Osteocyte (in vitro differentiated cells): ENCODE data around the gene ATRX. TPM values are rescaled to one million over a fixed set of nuclear protein-coding genes. Genes with fewer than 3 reads are reported as not detected.
A peak's percentile ranks its signal among the peaks of the same experiment; 100 is the strongest.

Experiments
- DNase-seq: peaks from one replicate; pipeline ENCODE4 v3.0.0; 2021; ENCODE audit warnings: mixed read lengths; ENCODE audit not compliant: unreplicated experiment; ENCODE audit errors: extremely low spot score
- H3K27ac Mint-ChIP-seq: one replicate; pipeline ENCODE4 v1.8.0; 2021; ENCODE audit warnings: mild to moderate bottlenecking, mixed read lengths; ENCODE audit not compliant: unreplicated experiment
- H3K27me3 Mint-ChIP-seq: one replicate; pipeline ENCODE4 v1.8.0; 2021; ENCODE audit warnings: mixed read lengths; ENCODE audit not compliant: unreplicated experiment
- H3K36me3 Mint-ChIP-seq: one replicate; pipeline ENCODE4 v1.8.0; 2021; ENCODE audit warnings: mixed read lengths; ENCODE audit not compliant: unreplicated experiment
- H3K4me1 Mint-ChIP-seq: one replicate; pipeline ENCODE4 v1.8.0; 2021; ENCODE audit warnings: mixed read lengths; ENCODE audit not compliant: unreplicated experiment
- H3K4me3 Mint-ChIP-seq: one replicate; pipeline ENCODE4 v1.8.0; 2021; ENCODE audit warnings: mild to moderate bottlenecking, moderate library complexity, mixed read lengths; ENCODE audit not compliant: unreplicated experiment
- H3K9me3 Mint-ChIP-seq: one replicate; pipeline ENCODE4 v1.8.0; 2021; ENCODE audit warnings: mixed read lengths; ENCODE audit not compliant: unreplicated experiment
- total RNA-seq: library from RNA; stranded (reverse); gene quantifications from 2 replicates; pipeline ENCODE4 v1.2.1, GENCODE V29; 2021
- TF ChIP-seq, protein P1 (sequence below): fragments of 200-600 bp; sonication (generic); IDR thresholded peaks from 2 replicates; pipeline ENCODE4 v1.5.0; 2021; ENCODE audit warnings: antibody characterized with exemption, mild to moderate bottlenecking, moderate library complexity

ATRX gene
- total RNA-seq, 1 donor from 2014 or later = 102 TPM

DNA sequence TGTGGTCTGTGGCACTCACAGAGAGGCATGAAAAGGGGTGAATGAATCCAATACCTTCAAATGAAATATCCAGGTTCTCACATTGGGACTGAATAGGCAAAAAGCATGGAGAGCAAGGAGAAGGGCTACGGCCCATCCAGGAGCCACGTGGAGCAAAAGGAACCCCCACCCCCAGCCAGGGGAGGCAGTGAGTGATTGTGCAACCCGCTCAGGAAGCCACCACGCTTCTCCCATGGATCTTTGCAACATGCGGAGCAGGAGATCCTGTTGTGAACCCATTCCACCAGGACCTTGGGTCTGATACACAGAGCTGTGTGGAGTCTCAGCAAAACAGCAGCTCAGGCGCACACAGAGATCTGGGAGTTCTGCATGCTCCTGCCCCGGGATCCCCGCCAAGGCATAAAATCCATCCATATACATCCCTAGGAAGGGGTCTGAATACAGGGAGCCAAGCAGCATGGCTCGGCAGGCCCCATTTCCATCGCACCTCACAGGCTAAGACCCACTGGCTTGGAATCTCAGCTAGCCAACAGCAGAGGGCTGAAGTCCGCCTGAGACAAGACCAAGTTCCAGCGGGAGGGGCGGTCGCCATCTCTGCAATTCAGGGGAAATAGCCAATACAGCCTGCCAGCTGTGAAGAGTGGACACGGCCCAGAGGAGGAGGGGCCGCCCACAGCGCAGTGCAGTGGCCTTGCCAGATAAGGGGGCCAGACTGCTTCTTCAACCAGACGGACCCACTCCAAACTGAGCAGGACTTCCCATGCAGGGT is 258.6 kb downstream of the ATRX start:
- peaks cover 15% of the 10 kb centered on the region for H3K36me3 Mint-ChIP-seq
- no peak for DNase-seq
- no peak overlapping the region for H3K27ac Mint-ChIP-seq
- TF ChIP-seq, protein P1, sequence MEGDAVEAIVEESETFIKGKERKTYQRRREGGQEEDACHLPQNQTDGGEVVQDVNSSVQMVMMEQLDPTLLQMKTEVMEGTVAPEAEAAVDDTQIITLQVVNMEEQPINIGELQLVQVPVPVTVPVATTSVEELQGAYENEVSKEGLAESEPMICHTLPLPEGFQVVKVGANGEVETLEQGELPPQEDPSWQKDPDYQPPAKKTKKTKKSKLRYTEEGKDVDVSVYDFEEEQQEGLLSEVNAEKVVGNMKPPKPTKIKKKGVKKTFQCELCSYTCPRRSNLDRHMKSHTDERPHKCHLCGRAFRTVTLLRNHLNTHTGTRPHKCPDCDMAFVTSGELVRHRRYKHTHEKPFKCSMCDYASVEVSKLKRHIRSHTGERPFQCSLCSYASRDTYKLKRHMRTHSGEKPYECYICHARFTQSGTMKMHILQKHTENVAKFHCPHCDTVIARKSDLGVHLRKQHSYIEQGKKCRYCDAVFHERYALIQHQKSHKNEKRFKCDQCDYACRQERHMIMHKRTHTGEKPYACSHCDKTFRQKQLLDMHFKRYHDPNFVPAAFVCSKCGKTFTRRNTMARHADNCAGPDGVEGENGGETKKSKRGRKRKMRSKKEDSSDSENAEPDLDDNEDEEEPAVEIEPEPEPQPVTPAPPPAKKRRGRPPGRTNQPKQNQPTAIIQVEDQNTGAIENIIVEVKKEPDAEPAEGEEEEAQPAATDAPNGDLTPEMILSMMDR = no peak
- no peak overlapping the region for H3K4me3 Mint-ChIP-seq
- H3K27me3 Mint-ChIP-seq = no peaks in the 10 kb centered on the region
- peaks cover 29% of the 10 kb centered on the region for H3K9me3 Mint-ChIP-seq
- no peaks in the 10 kb centered on the region for H3K4me1 Mint-ChIP-seq

DNA sequence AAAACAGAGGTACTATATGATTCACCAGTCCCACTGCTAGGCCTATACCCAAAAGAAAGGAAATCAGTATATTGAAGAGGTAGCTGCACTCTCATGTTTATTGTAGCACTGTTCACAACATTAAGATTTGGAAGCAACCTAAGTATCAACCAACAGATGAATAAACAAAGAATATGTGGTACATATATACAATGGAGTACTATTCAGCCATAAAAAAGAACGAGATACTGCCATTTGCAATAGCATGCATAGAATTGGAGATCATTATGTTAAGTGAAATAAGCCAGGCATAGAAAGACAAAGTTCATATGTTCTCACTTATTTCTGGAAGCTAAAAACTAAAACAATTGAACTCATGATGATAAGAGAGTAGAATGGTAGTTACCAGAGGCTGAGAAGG is 266.3 kb downstream of the ATRX start:
- Mint-ChIP-seq H3K4me3 (no peak overlapping the region), H3K36me3 (peaks cover 35% of the 10 kb centered on the region), H3K27ac (no peak overlapping the region), H3K27me3 (no peaks in the 10 kb centered on the region), H3K4me1 (no peaks in the 10 kb centered on the region), H3K9me3 (peaks cover 43% of the 10 kb centered on the region)
- TF ChIP-seq, protein P1 = no peak
- DNase-seq = no peak

DNA sequence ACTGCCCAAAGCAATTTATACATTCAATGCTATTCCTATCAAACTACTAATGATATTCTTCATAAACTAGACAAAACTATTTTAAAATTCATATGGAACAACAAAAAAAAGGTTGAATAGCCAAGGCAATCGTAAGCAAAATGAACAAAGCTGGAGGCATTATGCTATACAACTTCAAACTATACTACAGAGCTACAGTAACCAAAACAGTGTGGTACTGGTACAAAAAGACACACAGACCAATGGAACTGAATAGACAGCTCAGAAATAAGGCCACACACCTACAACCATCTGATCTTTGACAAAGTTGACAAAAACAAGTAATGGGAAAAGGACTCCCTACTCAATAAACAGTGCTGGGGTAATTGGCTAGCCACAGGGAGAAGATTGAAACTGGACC is 271.8 kb downstream of the ATRX start:
- Mint-ChIP-seq H3K9me3 (peaks cover 56% of the 10 kb centered on the region), H3K27ac (no peak overlapping the region), H3K4me3 (no peak overlapping the region), H3K36me3 (peaks cover 43% of the 10 kb centered on the region), H3K4me1 (no peaks in the 10 kb centered on the region), H3K27me3 (no peaks in the 10 kb centered on the region)
- TF ChIP-seq, protein P1 = no peak
- DNase-seq = no peak

DNA sequence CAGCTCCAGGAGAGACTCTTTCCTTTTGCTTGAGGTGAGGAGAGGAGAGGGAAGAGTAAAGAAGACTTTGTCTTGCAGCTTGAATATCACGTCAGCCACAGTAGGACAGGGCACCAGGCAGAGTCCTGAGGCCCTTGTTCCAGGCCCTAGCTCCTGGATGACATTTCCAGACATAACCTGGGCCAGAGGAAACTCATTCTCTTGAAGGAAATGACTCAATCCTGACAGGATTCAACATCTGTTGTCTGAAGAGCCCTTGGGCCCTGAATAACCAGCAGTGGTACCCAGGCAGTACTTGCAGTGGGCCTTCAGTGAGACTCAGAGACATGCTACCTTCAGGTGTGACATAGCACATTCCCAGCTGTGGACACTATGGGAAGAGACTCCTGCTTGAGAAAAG is 276.0 kb downstream of the ATRX start:
- Mint-ChIP-seq H3K9me3 (peaks cover 29% of the 10 kb centered on the region), H3K4me3 (no peak overlapping the region), H3K36me3 (peaks cover 35% of the 10 kb centered on the region), H3K27ac (no peak overlapping the region), H3K4me1 (peaks cover 14% of the 10 kb centered on the region), H3K27me3 (no peaks in the 10 kb centered on the region)
- no peak for DNase-seq
- TF ChIP-seq, protein P1 = no peak

DNA sequence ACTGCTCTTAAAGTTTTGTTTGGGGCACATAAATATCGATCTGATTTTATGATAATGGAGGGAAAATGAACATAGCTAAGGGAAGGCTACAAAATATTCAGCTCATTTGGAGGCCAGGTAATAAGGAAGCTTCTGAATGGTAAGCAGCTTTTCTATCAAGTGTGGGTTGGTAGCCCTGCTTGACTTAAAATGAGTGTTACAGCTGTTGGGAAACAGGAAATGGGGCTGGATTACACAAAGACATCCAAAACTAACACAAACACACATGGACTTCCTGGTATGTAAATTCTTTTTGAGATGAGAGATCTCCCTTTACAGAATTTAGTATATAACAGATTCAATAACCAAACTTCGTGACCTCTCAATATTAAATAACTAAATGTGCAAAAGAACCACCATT is 280.8 kb downstream of the ATRX start:
- no peak overlapping the region for H3K4me3 Mint-ChIP-seq
- peak overlapping the region; percentile 39 for H3K27ac Mint-ChIP-seq
- H3K27me3 Mint-ChIP-seq = no peaks in the 10 kb centered on the region
- peaks cover 12% of the 10 kb centered on the region for H3K36me3 Mint-ChIP-seq
- peaks cover 7% of the 10 kb centered on the region for H3K9me3 Mint-ChIP-seq
- H3K4me1 Mint-ChIP-seq = peaks cover 21% of the 10 kb centered on the region
- TF ChIP-seq, protein P1 = no peak
- DNase-seq = no peak
